Smooth muscle cell of the brain vasculature (primary cell): ENCODE data around the gene RAP2A.

Source experiments
- DNase-seq: peaks from one replicate; pipeline ENCODE4 v3.0.0-alpha.2; 2012; ENCODE audit warnings: low read depth, low spot score

The RAP2A gene

DNA sequence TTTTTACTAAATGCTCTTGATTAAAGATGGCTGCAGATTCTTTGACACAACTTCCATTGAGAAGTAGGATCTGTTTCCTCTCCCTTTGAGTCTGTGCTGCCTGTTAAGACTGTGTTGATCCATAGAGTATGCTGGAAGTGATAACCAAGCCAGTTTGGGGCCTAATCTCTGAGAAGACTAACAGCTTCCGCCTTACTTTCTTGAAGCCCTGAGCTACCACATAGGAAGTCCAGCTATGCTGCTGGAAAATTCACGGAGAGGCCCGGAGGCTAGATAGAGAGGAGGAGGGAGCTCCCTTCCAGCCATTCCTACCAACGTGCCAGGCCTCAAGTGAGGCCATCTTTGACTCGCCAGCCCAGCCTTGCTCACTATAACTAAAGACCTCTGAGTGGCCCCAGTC, 12.5 kb downstream of the RAP2A start:
- DNase-seq = no peak

- DNase-seq = no peak
Measured at GRCh38 chr13:97448503-97449251, 14.7 kb downstream of the RAP2A start.

- no peak for DNase-seq
Measured at GRCh38 chr13:97454699-97455098, 20.7 kb downstream of the RAP2A start.

DNA sequence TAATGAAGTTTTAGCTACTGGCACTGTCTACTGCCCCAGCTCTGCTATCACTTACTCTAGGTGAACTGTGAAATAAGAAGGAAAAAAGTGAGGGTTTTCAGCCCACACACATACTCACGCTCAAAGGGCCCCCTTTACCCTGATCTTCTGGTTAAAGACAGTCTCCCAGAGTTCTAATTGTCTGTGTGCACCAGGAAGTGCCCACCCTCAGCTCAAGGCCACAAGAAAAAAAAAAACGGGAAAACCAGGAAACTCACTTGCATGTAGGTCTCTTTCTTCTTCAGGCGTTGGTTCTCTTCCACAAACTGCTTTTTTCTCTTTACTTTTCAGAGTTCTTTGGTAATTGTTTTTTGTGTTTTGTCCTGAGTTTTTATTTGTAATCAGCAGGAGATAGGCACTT, 22.1 kb downstream of the RAP2A start:
- no peak for DNase-seq

- DNase-seq = no peak
Measured at GRCh38 chr13:97459215-97459777, 25.3 kb downstream of the RAP2A start.

DNA sequence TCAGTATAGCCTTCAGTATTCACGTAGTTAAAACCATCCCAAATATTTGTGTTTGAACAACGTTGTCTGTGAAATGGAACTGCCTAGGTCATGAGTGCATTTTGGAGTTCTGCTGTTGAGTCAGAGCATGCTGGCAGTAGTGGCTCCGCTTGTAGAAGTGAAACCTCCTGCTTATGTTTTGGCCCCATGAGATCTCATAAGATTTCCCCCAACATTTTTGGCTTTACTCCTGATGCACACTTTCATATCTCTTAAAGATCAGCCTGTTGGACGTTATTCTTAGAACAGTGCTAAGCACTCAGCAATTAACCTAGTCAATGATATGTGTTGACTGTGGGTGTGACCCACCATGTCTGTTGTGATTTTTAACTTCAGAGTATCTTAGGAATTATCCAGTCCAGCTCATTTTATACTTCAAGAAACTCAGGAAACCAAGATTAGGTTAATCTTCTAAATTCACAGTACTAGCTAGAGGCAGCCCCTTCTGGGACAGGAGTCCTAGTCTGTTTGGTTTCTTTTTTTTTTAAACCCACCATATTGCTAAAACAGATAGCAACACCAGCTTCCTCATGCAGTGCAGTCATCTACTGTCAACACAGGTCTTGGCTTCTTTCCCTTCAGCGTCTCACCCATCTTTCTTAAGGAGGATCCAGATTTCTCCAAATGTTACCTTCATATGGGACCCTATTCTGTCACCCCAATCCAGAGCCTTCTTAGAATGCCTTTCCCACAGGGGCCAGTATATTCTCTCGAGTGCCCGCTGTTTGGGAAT, 26.2 kb downstream of the RAP2A start:
- no peak for DNase-seq

DNA sequence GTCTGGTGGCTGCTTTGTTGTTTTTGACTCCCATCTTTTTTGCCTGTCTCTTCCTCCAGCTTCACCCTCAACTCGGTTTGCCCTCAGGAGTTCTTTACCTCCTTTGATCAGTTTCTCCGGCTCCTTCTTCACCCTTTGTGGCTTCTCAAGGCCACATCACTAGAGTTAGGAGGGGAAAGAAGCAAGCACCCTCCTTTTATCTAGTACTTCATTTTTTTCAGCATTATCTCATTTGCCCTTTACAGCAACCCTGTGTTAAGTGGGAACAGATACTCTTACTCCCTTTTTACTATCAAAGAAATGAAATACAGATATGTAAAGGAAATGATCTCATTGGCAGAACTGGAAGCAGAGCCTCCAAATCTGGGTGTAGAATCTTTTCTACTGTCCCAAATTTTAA, 26.9 kb downstream of the RAP2A start:
- no peak for DNase-seq

GRCh38 chr13:97464561-97464960, 30.6 kb downstream of the RAP2A start:
- DNase-seq = no peak

GRCh38 chr13:97466722-97467121, 32.8 kb downstream of the RAP2A start:
- DNase-seq = no peak

DNA sequence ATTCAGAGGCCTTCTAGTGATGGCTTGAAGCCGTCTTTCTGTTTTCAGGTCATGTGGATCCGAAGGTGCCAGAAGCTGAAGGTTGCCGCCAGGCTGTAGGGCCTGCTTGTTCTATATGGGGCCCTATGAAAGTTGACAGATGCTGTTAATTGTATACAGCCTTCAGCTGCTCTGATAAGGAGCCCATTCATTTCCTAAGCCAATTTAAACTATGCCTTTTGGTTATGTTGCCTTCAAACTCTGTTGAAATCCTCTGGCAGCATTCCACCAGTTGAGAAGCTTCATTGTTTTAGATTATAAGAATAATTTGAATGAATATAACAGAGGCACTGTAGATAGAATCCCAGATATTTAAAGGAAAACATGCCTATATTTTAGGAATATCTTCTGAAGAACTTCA, 34.4 kb downstream of the RAP2A start:
- no peak for DNase-seq

DNA sequence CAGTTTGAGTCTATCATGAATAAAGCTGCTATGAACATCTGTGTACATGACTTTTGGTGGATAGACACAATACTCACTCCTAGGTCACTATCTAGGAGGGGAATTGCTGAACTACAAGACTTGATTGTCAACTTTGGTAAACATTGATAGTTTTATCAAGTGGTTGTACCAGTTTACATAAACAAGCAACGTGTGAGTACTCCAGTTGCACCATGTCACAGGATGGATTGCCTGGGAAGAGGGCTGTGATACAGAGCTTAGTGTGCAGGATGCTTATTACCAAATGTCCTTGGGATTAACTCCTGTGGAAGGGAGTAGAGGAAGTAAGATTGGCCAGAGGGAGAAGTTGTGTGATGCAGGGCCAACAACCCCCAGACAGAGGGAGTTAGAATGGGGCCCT, 37.7 kb downstream of the RAP2A start:
- no peak for DNase-seq

DNA sequence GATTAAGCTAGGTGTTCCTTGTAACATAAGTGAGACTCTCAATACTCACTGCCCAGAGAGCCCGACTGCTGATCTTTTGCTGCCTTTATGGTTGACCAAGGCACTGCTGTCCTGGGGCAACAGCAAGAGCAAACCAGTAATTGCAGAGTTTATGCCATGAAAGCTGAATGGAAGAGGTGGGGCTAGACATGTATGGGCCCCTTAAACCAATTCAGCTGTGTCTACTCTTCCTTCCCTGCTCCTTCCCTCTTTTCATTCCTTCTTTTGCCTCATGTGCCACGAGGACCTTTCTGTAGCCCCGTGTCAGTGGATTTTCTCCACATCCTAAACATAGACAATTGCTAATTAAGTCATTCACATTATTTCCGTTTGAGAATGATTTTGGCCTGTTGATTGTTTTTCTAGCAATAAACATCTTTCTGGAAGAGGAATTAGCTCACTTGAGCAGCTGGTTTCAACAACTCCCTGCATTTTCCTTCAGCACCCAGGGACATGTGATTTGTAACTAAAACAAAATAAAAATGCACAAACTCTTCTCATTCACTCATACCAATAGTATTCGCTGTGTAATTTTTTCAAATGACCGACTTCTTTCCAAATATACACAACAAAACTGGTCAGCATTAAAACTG, 40.5 kb downstream of the RAP2A start:
- DNase-seq = no peak

- no peak for DNase-seq
Measured at GRCh38 chr13:97475011-97475410, 41.0 kb downstream of the RAP2A start.

DNA sequence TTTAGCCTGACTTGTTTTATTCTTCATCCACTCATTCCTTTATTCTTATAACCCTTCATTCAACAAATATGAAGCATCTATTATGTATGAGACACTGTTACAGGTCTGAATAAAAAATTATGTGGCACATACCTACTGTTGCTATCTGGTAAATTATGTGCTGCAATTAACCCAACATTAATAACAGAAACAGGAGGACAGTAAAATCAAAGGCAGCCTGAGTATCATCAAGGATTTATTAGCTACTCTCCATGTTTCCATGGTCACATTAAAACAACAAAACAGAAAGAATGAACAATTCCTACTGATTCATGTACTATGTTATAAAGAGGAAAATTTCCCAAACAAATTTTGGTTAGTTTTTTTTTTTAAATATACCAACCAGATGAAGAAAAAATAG, 43.9 kb downstream of the RAP2A start:
- no peak for DNase-seq

DNA sequence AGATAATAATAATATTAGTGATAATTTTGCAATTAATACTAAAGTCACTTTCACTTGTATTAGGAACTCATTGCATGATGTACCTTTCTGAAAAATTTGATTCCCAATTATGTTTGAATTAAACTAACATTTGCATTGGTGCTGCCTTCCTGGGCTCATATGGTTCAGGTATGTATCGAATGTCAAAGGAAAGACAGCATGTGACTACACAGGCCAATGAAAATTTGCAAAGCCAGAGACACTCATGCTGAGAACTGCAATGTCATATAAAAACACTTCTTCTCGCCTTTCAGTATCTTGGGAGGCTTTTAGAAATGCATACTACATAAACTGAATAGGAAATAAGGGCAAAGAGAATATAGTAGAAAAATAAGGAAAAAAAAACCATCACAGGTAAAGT, 44.3 kb downstream of the RAP2A start:
- no peak for DNase-seq

GRCh38 chr13:97483465-97483864, 49.5 kb downstream of the RAP2A start:
- no peak for DNase-seq

- DNase-seq = no peak
Measured at GRCh38 chr13:97484301-97484700, 50.3 kb downstream of the RAP2A start.

GRCh38 chr13:97485320-97485719, 51.4 kb downstream of the RAP2A start:
- DNase-seq = no peak

GRCh38 chr13:97490702-97491307, 56.8 kb downstream of the RAP2A start:
- DNase-seq = no peak

- DNase-seq = no peak
Measured at GRCh38 chr13:97491452-97491851, 57.5 kb downstream of the RAP2A start.

- no peak for DNase-seq
Measured at GRCh38 chr13:97492257-97492656, 58.3 kb downstream of the RAP2A start.
